ENCODE data around the gene MAST3.

DNA sequence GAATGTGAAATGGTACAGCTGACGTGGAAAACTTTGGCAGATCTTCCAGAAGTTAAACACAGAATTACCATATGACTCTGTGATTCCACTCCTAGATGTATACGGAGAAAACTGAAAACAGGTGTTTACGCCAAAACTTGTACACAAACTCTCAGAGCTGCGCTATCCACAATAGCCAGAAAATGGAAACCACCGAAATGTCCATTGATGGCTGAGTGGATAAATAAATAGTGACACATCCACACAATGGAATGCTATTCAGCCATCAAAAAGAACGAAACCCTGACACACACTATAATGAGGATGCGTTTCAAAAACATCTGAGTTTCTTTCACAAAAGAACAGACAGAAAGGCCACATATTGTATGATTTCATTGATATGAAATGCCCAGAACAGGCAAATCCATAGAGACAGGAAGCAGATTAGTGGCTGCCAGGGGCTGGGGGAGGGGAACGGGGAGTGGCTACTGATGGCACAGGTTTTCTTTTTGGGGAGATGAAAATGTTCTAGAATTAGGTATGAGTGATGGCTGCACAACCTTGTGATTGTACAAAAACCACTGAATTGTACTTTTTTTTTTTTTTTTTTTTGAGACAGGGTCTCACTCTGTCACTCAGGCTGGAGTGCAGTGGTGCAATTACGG lies 43.9 kb upstream of the MAST3 start:
- no peak for TF ChIP-seq EZH2phosphoT487 (IDR thresholded peaks at IDR 0.05; ENCODE audit: borderline replicate concordance)
- TF ChIP-seq EZH2 (IDR thresholded peaks at IDR 0.05), result no peak
- TF ChIP-seq, protein P1, sequence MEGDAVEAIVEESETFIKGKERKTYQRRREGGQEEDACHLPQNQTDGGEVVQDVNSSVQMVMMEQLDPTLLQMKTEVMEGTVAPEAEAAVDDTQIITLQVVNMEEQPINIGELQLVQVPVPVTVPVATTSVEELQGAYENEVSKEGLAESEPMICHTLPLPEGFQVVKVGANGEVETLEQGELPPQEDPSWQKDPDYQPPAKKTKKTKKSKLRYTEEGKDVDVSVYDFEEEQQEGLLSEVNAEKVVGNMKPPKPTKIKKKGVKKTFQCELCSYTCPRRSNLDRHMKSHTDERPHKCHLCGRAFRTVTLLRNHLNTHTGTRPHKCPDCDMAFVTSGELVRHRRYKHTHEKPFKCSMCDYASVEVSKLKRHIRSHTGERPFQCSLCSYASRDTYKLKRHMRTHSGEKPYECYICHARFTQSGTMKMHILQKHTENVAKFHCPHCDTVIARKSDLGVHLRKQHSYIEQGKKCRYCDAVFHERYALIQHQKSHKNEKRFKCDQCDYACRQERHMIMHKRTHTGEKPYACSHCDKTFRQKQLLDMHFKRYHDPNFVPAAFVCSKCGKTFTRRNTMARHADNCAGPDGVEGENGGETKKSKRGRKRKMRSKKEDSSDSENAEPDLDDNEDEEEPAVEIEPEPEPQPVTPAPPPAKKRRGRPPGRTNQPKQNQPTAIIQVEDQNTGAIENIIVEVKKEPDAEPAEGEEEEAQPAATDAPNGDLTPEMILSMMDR (IDR thresholded peaks at IDR 0.05 in 2 of 3, conservative IDR thresholded peaks at IDR 0.05 in 1 of 3; ENCODE audit: borderline replicate concordance in 1 of 3, insufficient read depth in 1 of 3, low read depth in 2 of 3, low read length in 2 of 3), result no peak
- TF ChIP-seq POLR2AphosphoS5 (IDR thresholded peaks at IDR 0.05; ENCODE audit: low read depth, low read length), result no peak
- no peak for TF ChIP-seq POLR2A (IDR thresholded peaks at IDR 0.05; ENCODE audit: borderline replicate concordance, extremely low read depth, insufficient read depth, insufficient read length)
- TF ChIP-seq, protein P2, sequence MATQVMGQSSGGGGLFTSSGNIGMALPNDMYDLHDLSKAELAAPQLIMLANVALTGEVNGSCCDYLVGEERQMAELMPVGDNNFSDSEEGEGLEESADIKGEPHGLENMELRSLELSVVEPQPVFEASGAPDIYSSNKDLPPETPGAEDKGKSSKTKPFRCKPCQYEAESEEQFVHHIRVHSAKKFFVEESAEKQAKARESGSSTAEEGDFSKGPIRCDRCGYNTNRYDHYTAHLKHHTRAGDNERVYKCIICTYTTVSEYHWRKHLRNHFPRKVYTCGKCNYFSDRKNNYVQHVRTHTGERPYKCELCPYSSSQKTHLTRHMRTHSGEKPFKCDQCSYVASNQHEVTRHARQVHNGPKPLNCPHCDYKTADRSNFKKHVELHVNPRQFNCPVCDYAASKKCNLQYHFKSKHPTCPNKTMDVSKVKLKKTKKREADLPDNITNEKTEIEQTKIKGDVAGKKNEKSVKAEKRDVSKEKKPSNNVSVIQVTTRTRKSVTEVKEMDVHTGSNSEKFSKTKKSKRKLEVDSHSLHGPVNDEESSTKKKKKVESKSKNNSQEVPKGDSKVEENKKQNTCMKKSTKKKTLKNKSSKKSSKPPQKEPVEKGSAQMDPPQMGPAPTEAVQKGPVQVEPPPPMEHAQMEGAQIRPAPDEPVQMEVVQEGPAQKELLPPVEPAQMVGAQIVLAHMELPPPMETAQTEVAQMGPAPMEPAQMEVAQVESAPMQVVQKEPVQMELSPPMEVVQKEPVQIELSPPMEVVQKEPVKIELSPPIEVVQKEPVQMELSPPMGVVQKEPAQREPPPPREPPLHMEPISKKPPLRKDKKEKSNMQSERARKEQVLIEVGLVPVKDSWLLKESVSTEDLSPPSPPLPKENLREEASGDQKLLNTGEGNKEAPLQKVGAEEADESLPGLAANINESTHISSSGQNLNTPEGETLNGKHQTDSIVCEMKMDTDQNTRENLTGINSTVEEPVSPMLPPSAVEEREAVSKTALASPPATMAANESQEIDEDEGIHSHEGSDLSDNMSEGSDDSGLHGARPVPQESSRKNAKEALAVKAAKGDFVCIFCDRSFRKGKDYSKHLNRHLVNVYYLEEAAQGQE (IDR thresholded peaks at IDR 0.05; ENCODE audit: low read depth), result no peak
- TF ChIP-seq RAD21 (IDR thresholded peaks at IDR 0.05; ENCODE audit: low read depth), result no peak
- TF ChIP-seq JUND (IDR thresholded peaks at IDR 0.05), result no peak
- TF ChIP-seq, protein P3, sequence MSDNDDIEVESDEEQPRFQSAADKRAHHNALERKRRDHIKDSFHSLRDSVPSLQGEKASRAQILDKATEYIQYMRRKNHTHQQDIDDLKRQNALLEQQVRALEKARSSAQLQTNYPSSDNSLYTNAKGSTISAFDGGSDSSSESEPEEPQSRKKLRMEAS (IDR thresholded peaks at IDR 0.05), result no peak
- no peak for TF ChIP-seq SP1 (IDR thresholded peaks at IDR 0.05; ENCODE audit: low read depth)
- TF ChIP-seq, protein P4, sequence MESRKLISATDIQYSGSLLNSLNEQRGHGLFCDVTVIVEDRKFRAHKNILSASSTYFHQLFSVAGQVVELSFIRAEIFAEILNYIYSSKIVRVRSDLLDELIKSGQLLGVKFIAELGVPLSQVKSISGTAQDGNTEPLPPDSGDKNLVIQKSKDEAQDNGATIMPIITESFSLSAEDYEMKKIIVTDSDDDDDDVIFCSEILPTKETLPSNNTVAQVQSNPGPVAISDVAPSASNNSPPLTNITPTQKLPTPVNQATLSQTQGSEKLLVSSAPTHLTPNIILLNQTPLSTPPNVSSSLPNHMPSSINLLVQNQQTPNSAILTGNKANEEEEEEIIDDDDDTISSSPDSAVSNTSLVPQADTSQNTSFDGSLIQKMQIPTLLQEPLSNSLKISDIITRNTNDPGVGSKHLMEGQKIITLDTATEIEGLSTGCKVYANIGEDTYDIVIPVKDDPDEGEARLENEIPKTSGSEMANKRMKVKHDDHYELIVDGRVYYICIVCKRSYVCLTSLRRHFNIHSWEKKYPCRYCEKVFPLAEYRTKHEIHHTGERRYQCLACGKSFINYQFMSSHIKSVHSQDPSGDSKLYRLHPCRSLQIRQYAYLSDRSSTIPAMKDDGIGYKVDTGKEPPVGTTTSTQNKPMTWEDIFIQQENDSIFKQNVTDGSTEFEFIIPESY (IDR thresholded peaks at IDR 0.05; ENCODE audit: extremely low read depth, insufficient replicate concordance, low read length), result no peak

Data from HCT116 (cell line).